ENCODE results near the gene GALNT14.

The GALNT14 gene

DNA sequence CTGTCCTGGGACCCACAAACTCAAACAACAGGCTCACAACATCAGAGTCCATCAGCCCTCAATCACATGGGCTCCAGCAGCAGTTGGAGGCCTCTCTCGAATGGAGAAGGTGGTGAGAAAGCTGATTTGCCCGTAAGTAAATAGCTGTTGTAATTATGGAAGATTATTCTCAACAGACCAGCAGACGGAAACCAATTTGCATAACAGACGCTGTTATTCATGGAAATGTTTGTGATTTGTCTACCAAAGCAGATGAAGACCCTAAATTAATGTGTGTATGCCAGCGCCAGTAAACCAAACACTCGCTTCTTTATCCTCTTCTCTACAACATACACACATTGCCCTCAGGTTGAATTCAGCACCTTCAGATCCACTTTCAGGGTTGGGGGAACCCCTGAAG, 23.4 kb upstream of the GALNT14 start:
- ATAC-seq (ENCODE audit: insufficient read depth, low read depth) (no peak), DNase-seq (no peak)
- H4K20me1 ChIP-seq (ENCODE audit: insufficient read depth, low read length) = no peaks in the 10 kb centered on the region
- H3K27me3 ChIP-seq (ENCODE audit: insufficient read depth, low read length, poor library complexity) = no peaks in the 10 kb centered on the region
- no peak overlapping the region for H3K9ac ChIP-seq (ENCODE audit: low read depth, low read length)
- H3K27ac ChIP-seq (ENCODE audit: low read length) = no peak overlapping the region
- H3K4me1 ChIP-seq (ENCODE audit: insufficient read depth, low read length) = no peaks in the 10 kb centered on the region
- TF ChIP-seq, protein P1, sequence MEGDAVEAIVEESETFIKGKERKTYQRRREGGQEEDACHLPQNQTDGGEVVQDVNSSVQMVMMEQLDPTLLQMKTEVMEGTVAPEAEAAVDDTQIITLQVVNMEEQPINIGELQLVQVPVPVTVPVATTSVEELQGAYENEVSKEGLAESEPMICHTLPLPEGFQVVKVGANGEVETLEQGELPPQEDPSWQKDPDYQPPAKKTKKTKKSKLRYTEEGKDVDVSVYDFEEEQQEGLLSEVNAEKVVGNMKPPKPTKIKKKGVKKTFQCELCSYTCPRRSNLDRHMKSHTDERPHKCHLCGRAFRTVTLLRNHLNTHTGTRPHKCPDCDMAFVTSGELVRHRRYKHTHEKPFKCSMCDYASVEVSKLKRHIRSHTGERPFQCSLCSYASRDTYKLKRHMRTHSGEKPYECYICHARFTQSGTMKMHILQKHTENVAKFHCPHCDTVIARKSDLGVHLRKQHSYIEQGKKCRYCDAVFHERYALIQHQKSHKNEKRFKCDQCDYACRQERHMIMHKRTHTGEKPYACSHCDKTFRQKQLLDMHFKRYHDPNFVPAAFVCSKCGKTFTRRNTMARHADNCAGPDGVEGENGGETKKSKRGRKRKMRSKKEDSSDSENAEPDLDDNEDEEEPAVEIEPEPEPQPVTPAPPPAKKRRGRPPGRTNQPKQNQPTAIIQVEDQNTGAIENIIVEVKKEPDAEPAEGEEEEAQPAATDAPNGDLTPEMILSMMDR (IDR thresholded peaks at IDR 0.05; ENCODE audit: borderline replicate concordance, extremely low read depth, low read length, poor library complexity, severe bottlenecking) = no peak
- TF ChIP-seq EZH2 (IDR thresholded peaks at IDR 0.05; ENCODE audit: borderline replicate concordance, low read depth, low read length, severe bottlenecking) = no peak
- no peak overlapping the region for H2AFZ ChIP-seq (ENCODE audit: low read depth, low read length)
- H3K79me2 ChIP-seq (ENCODE audit: insufficient read depth, low read length) = no peaks in the 10 kb centered on the region
- H3K4me3 ChIP-seq (ENCODE audit: low read depth in 1 of 2, low read length in 2 of 2) = no peak overlapping the region
- no peak overlapping the region for H3K4me2 ChIP-seq (ENCODE audit: insufficient read depth, low read length)
- no peaks in the 10 kb centered on the region for H3K9me3 ChIP-seq (ENCODE audit: insufficient read depth, low read length, severe bottlenecking)
- H3K36me3 ChIP-seq (ENCODE audit: insufficient read depth, low read length) = no peaks in the 10 kb centered on the region

DNA sequence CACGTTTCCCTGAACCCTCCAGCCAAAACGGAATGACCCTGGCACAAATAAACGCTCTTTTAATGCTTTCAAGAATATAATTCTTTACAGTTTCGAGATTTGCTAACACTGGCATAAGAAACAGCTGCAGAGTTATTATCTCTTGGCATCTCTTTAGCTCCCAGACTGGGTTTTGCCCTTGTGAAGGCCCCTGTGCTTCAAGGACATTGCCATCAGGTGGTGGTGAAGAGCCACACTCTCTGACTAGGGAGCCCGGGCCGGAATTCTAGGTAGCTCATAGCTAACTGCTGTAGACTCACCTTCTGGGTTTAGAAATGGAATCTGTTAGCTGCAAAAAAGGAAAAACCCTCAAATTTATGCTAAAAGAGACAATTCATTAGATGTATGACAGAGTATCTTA, 13.3 kb upstream of the GALNT14 start:
- Histone ChIP-seq H3K9me3 (ENCODE audit: insufficient read depth, low read length, severe bottlenecking) (no peaks in the 10 kb centered on the region), H3K36me3 (ENCODE audit: insufficient read depth, low read length) (no peaks in the 10 kb centered on the region), H3K4me1 (ENCODE audit: insufficient read depth, low read length) (no peaks in the 10 kb centered on the region), H3K27ac (ENCODE audit: low read length) (no peak overlapping the region), H3K4me3 (ENCODE audit: low read depth in 1 of 2, low read length in 2 of 2) (no peak overlapping the region), H3K4me2 (ENCODE audit: insufficient read depth, low read length) (no peak overlapping the region), H4K20me1 (ENCODE audit: insufficient read depth, low read length) (no peaks in the 10 kb centered on the region; the same call in 1 of the 2 replicates), H3K79me2 (ENCODE audit: insufficient read depth, low read length) (no peaks in the 10 kb centered on the region), H3K27me3 (ENCODE audit: insufficient read depth, low read length, poor library complexity) (no peaks in the 10 kb centered on the region), H2AFZ (ENCODE audit: low read depth, low read length) (no peak overlapping the region), H3K9ac (ENCODE audit: low read depth, low read length) (no peak overlapping the region)
- ATAC-seq (ENCODE audit: insufficient read depth, low read depth) = no peak
- TF ChIP-seq, protein P1 (IDR thresholded peaks at IDR 0.05; ENCODE audit: borderline replicate concordance, extremely low read depth, low read length, poor library complexity, severe bottlenecking) = no peak
- no peak for TF ChIP-seq EZH2 (IDR thresholded peaks at IDR 0.05; ENCODE audit: borderline replicate concordance, low read depth, low read length, severe bottlenecking)
- no peak for DNase-seq

DNA sequence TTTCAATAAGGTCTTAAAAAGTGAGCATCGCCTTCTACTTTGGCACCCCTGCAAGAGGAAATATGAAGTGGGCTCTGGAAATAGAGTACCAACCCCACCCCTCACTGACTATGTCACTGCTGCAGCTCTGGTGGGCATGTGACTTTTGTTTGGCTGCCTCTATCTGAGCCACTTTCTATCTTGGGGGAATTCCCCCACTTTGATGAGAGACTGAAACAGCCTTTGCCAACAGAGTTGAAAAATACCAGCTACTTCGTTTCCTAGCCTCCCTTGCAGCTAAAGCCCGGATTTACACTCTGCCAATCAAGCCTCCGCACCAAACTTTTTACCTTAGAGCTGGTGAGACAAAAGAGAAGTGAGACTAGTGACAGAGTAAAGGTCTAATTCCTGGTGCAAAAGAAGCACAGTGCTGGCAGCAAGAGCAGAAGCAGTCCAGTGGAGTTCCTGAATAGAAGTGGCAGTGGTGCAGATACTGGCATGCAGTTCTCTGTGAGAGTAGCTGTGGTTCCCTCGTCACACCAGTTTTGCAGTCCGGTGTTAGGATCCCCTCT, 12.0 kb upstream of the GALNT14 start:
- no peak overlapping the region for H3K4me2 ChIP-seq (ENCODE audit: insufficient read depth, low read length)
- no peaks in the 10 kb centered on the region; the same call in 1 of the 2 replicates for H4K20me1 ChIP-seq (ENCODE audit: insufficient read depth, low read length)
- H3K27me3 ChIP-seq (ENCODE audit: insufficient read depth, low read length, poor library complexity) = no peaks in the 10 kb centered on the region
- H3K36me3 ChIP-seq (ENCODE audit: insufficient read depth, low read length) = no peaks in the 10 kb centered on the region
- no peak overlapping the region for H3K9ac ChIP-seq (ENCODE audit: low read depth, low read length)
- H2AFZ ChIP-seq (ENCODE audit: low read depth, low read length) = no peak overlapping the region
- H3K79me2 ChIP-seq (ENCODE audit: insufficient read depth, low read length) = no peaks in the 10 kb centered on the region
- TF ChIP-seq, protein P1 (IDR thresholded peaks at IDR 0.05; ENCODE audit: borderline replicate concordance, extremely low read depth, low read length, poor library complexity, severe bottlenecking) = no peak
- no peak for TF ChIP-seq EZH2 (IDR thresholded peaks at IDR 0.05; ENCODE audit: borderline replicate concordance, low read depth, low read length, severe bottlenecking)
- H3K27ac ChIP-seq (ENCODE audit: low read length) = no peak overlapping the region
- ATAC-seq (ENCODE audit: insufficient read depth, low read depth) (no peak), DNase-seq (no peak)
- no peaks in the 10 kb centered on the region for H3K9me3 ChIP-seq (ENCODE audit: insufficient read depth, low read length, severe bottlenecking)
- no peaks in the 10 kb centered on the region for H3K4me1 ChIP-seq (ENCODE audit: insufficient read depth, low read length)
- no peak overlapping the region for H3K4me3 ChIP-seq (ENCODE audit: low read depth in 1 of 2, low read length in 2 of 2)
